MM.1S (cell line): ENCODE data around the gene SPDYE3.
"Not testable (repeated sequence)": the region's sequence is repeated elsewhere in the genome, so short reads cannot be mapped to it uniquely, and the experiment has no call there.

Experiments used
- CTCF ChIP-seq: fragments of 300-600 bp; sonication (generic); IDR thresholded peaks from 2 replicates; pipeline ENCODE4 v1.5.1; 2016; ENCODE audit warnings: antibody characterized with exemption, low read length, mixed read lengths
- EZH2 ChIP-seq: fragments of 300-600 bp; sonication (generic); optimal IDR thresholded peaks from 2 replicates; pipeline ENCODE3; 2017; ENCODE audit warnings: low read depth, mild to moderate bottlenecking, antibody characterized with exemption, low read length, mixed read lengths

- TF ChIP-seq EZH2, result not testable (repeated sequence)
- TF ChIP-seq CTCF, result peak; percentile 15; the same call in 1 of the 2 replicates
Observed at GRCh38 chr7:100341286-100341685, 33.8 kb downstream of the SPDYE3 start.
